HepG2 (cell line): ENCODE results near the gene ADGRG6. TPM values are rescaled to one million over a fixed set of nuclear protein-coding genes. Genes with fewer than 3 reads are reported as not detected.
A peak's percentile ranks its signal among the peaks of the same experiment; 100 is the strongest.

ENCODE experiments used
- ATAC-seq: fragments of 200-7000 bp; cut with Tn5 transposase; 3 replicates; pipeline ENCODE4 v1.9.1; 2020; ENCODE audit warnings: mild to moderate bottlenecking, moderate library complexity
- BruUV-seq: library from RNA; stranded (reverse); fragments of 400-500 nt; replicated peaks from 2 replicates; lab custom pipeline; 2021; lab: Mats Ljungman, UMichigan
- CTCF ChIA-PET: fragments of 300-600 bp; formaldehyde crosslinking; extraction: SDS; loops from one replicate; lab custom pipeline; 2021; ENCODE audit warnings: low total read pairs, inconsistent platforms, low intra/inter-chr PET ratio; lab: Yijun Ruan, JAX
- POLR2A ChIA-PET: fragments of 350-600 bp; sonication (Branson Sonifier 250); formaldehyde crosslinking; loops from one replicate; lab custom pipeline; 2020; ENCODE audit warnings: antibody characterized with exemption, inconsistent platforms; lab: Yijun Ruan, JAX
- DNase-seq: peaks from one replicate; pipeline ENCODE4 v3.0.0-alpha.2; 2015; ENCODE audit warnings: low spot score
- FAIRE-seq: peaks from 3 replicates; lab custom pipeline; 2011; peaks lifted over from hg19 to GRCh38; lab: Jason Lieb, UNC
- H2AFZ ChIP-seq: one replicate; pipeline ENCODE4 v1.6.1; 2011; ENCODE audit warnings: low read length, inconsistent platforms
- H3K27ac ChIP-seq: fragments of 300-600 bp; 3 replicates; pipeline ENCODE4 v1.8.0; 2011; ENCODE audit warnings: mixed run types, mild to moderate bottlenecking, mixed read lengths, low read length, inconsistent platforms; ENCODE audit not compliant: insufficient read depth; ENCODE audit errors: extremely low read length
- H3K27me3 ChIP-seq, 2 experiments: fragments of 200-600 bp in 1 of 2; 2 replicates in 1 of 2; 3 replicates in 1 of 2; pipeline versions ENCODE4 v1.6.0 to v1.8.0; 2011; ENCODE audit warnings: low read length in 2 of 2, mild to moderate bottlenecking in 2 of 2, moderate library complexity in 2 of 2, inconsistent platforms in 1 of 2; ENCODE audit not compliant: insufficient read depth in 2 of 2, control insufficient read depth in 1 of 2
- H3K36me3 ChIP-seq, 2 experiments: fragments of 200-600 bp in 1 of 2; replicated peaks in 1 of 2; 2 replicates in 1 of 2; 3 replicates in 1 of 2; pipeline versions ENCODE4 v1.5.1 to v1.8.0; 2011; ENCODE audit warnings: low read length in 2 of 2, inconsistent platforms in 1 of 2; ENCODE audit not compliant: insufficient read depth in 2 of 2, control insufficient read depth in 1 of 2
- H3K4me1 ChIP-seq: 2 replicates; pipeline ENCODE4 v1.5.1; 2012; ENCODE audit warnings: low read length, inconsistent platforms; ENCODE audit not compliant: insufficient read depth
- H3K4me2 ChIP-seq: 2 replicates; pipeline ENCODE4 v1.6.0; 2011; ENCODE audit warnings: low read depth, low read length, inconsistent platforms
- H3K4me3 ChIP-seq, 3 experiments: fragments of 200-600 bp in 1 of 3; sonication (generic), shearing (Covaris generic) in 1 of 3; replicated peaks in 1 of 3; 2 replicates each; pipeline ENCODE4 v1.5.1; 2011 to 2016; ENCODE audit warnings: low read length in 3 of 3, inconsistent platforms in 2 of 3, low read depth in 2 of 3, mild to moderate bottlenecking in 2 of 3, control low read depth in 1 of 3, mixed read lengths in 1 of 3; ENCODE audit not compliant: insufficient read depth in 1 of 3
- H3K79me2 ChIP-seq: one replicate; pipeline ENCODE4 v1.6.1; 2011; ENCODE audit warnings: low read length, inconsistent platforms; ENCODE audit not compliant: insufficient read depth
- H3K9ac ChIP-seq: 2 replicates; pipeline ENCODE4 v1.6.0; 2011; ENCODE audit warnings: mild to moderate bottlenecking, low read depth, low read length, inconsistent platforms; ENCODE audit not compliant: insufficient read depth
- H3K9me3 ChIP-seq: 2 replicates; pipeline ENCODE4 v1.5.1; 2012; ENCODE audit warnings: mild to moderate bottlenecking, low read length
- H4K20me1 ChIP-seq: 2 replicates; pipeline ENCODE4 v1.6.0; 2011; ENCODE audit warnings: inconsistent platforms, mild to moderate bottlenecking, low read length, moderate library complexity; ENCODE audit not compliant: insufficient read depth
- FOSL2 ChIP-seq: sonication (generic); formaldehyde crosslinking; IDR thresholded peaks from 2 replicates; pipeline ENCODE4 v1.4.0; 2020; ENCODE audit warnings: missing genetic modification reagents
- FOXA3 ChIP-seq: IDR thresholded peaks from 2 replicates; pipeline ENCODE4 v1.6.1; 2016; ENCODE audit warnings: missing genetic modification reagents, missing compliant biosample characterization
- FUBP1 ChIP-seq: sonication (generic); formaldehyde crosslinking; IDR thresholded peaks from 2 replicates; pipeline ENCODE4 v1.5.1; 2020; ENCODE audit warnings: missing genetic modification reagents, mild to moderate bottlenecking, borderline replicate concordance
- GATAD2A ChIP-seq: IDR thresholded peaks from 2 replicates; pipeline ENCODE4 v1.6.1; 2016
- HNF1B ChIP-seq: sonication (generic); formaldehyde crosslinking; IDR thresholded peaks from 2 replicates; pipeline ENCODE4 v1.5.1; 2020; ENCODE audit warnings: mild to moderate bottlenecking, moderate library complexity, missing genetic modification reagents
- HNRNPH1 ChIP-seq: fragments of 200-400 bp; formaldehyde crosslinking; optimal IDR thresholded peaks from 2 replicates; pipeline ENCODE3; 2017; ENCODE audit warnings: mild to moderate bottlenecking, low read depth, low read length
- MNT ChIP-seq: fragments of 450-650 bp; IDR thresholded peaks from 2 replicates; pipeline ENCODE4 v1.6.1; 2016
- SALL1 ChIP-seq: sonication (generic); formaldehyde crosslinking; IDR thresholded peaks from 2 replicates; pipeline ENCODE4 v1.8.0; 2022; ENCODE audit warnings: mild to moderate bottlenecking, missing genetic modification reagents
- TAF15 ChIP-seq: fragments of 200-400 bp; formaldehyde crosslinking; IDR thresholded peaks from one replicate; pipeline ENCODE4 v1.6.1; 2018; ENCODE audit warnings: mild to moderate bottlenecking, low read depth, low read length; ENCODE audit not compliant: poor library complexity, severe bottlenecking
- ZBTB20 ChIP-seq: sonication (generic); formaldehyde crosslinking; IDR thresholded peaks from 2 replicates; pipeline ENCODE4 v1.8.1; 2023; ENCODE audit warnings: missing genetic modification reagents, low read depth, mild to moderate bottlenecking, borderline replicate concordance
- ZNF280D ChIP-seq: sonication (generic); formaldehyde crosslinking; IDR thresholded peaks from 2 replicates; pipeline ENCODE4 v1.5.1; 2020; ENCODE audit warnings: mild to moderate bottlenecking, missing genetic modification reagents
- ZNF350 ChIP-seq: sonication (generic); formaldehyde crosslinking; IDR thresholded peaks from 2 replicates; pipeline ENCODE4 v1.4.0; 2020; ENCODE audit warnings: mild to moderate bottlenecking, low read depth, missing genetic modification reagents, borderline replicate concordance
- ZNF383 ChIP-seq: sonication (generic); formaldehyde crosslinking; IDR thresholded peaks from 2 replicates; pipeline ENCODE4 v1.4.0; 2020; ENCODE audit warnings: missing genetic modification reagents, mild to moderate bottlenecking, borderline replicate concordance
- WGBS: methylation state at CpG from one replicate; pipeline ENCODE4 v1.1.6; 2017; ENCODE audit warnings: low lambda C conversion rate; 5-methylcytosine and 5-hydroxymethylcytosine counted together
- in situ Hi-C: cut with HindIII; loops from 2 replicates; pipeline ENCODE4 v1.10.0; 2017; ENCODE audit warnings: low pct_unique_long_range_greater_than_20kb; ENCODE audit not compliant: extremely low pct_ligation_motif_present
- intact Hi-C: fragments of 100-400 bp; cut with micrococcal nuclease; formaldehyde crosslinking; loops from one replicate; pipeline ENCODE4 v1.10.0; 2022; ENCODE audit not compliant: unreplicated experiment
- polyA plus RNA-seq, 8 experiments: library from polyadenylated mRNA; depleted of rRNA in 3 of 8; stranded (reverse) in 7 of 8; unstranded in 1 of 8; fragments of >200 nt; fragmentation: Illumina TruSeq in 4 of 8; extraction: Trizol in 4 of 8; gene quantifications; 2 replicates each; pipeline versions ENCODE4 v1.2.1 to v1.2.3, GENCODE V29; 2011 to 2016; ENCODE audit warnings: low read depth in 4 of 8, missing spikeins in 1 of 8, mixed read lengths in 1 of 8; ENCODE audit not compliant: insufficient read depth in 1 of 8
- total RNA-seq, 5 experiments: library from RNA; depleted of rRNA; stranded (reverse); fragments of >200 nt; fragmentation: Illumina TruSeq; extraction: Trizol; gene quantifications; 2 replicates each; pipeline ENCODE4 v1.2.3, GENCODE V29; 2016; ENCODE audit warnings: low read depth in 1 of 5

The ADGRG6 gene
- total and polyA plus RNA-seq, 2 of the 13 experiments (the other 11 are each of a cell fraction or from before 2014, with no cell fraction given): 129 to 249 TPM

GRCh38 chr6:142300758-142301650, 803 bp upstream of the ADGRG6 start:
- no peaks in the 10 kb centered on the region; a peak in 1 of 5 replicates for H3K27me3 ChIP-seq
- H3K36me3 ChIP-seq: no peaks in the 10 kb centered on the region; a peak in 1 of 5 replicates
- H2AFZ ChIP-seq: no peak overlapping the region
- DNase-seq (peak; percentile 52), ATAC-seq (peak; percentile 37), FAIRE-seq (peak; percentile 23)
- H3K9me3 ChIP-seq: no peaks in the 10 kb centered on the region
- H4K20me1 ChIP-seq: no peaks in the 10 kb centered on the region
- H3K9ac ChIP-seq: peak overlapping the region; percentile 92
- peak overlapping the region; percentile 85 to 95 (median 93) for H3K4me3 ChIP-seq
- ChIA-PET POLR2A (interaction anchor here (0.6 to 4.3 kb wide), 30 partner anchors 9 to 1444 kb away, joined by 3 to 58 read pairs (median 5); no protein-coding TSS in a partner anchor), CTCF (interaction anchor here (1.5 to 2.1 kb wide), 2 partner anchors 69 to 87 kb away, joined by 7 to 15 read pairs; no protein-coding TSS in a partner anchor)
- H3K4me1 ChIP-seq: peaks cover 64% of the 10 kb centered on the region
- TSS peak; percentile 78 for BruUV-seq
- WGBS: 8% methylated on average over 31 of the region's 31 CpGs
- peak overlapping the region; percentile 89 for H3K4me2 ChIP-seq
- intact Hi-C loops (loop anchor here (1.0 to 2.0 kb wide), 2 partner anchors 36 to 154 kb away; partner anchors contain the start of genes NMBR and VTA1), in situ Hi-C loops (loop anchor here (5.0 kb wide), 2 partner anchors 64 to 76 kb away; no protein-coding TSS in a partner anchor)
- H3K27ac ChIP-seq: peak overlapping the region; percentile 84
- peaks cover 64% of the 10 kb centered on the region for H3K79me2 ChIP-seq
- peak; percentile 40; the same call in 1 of the 2 replicates for TF ChIP-seq GATAD2A (CRISPR knock-in tag)
- TF ChIP-seq SALL1 (CRISPR knock-in tag): peak; percentile 20
- TF ChIP-seq ZNF383 (CRISPR knock-in tag): 0 out of 2 replicates have a peak, but pooled peaks have one; percentile 69
- TF ChIP-seq HNF1B: 0 out of 2 replicates have a peak, but pooled peaks have one; percentile 1
- TF ChIP-seq FUBP1: no peak
- 0 out of 2 replicates have a peak, but pooled peaks have one; percentile 29 for TF ChIP-seq ZBTB20 (CRISPR knock-in tag)
- TF ChIP-seq ZNF280D (CRISPR knock-in tag): peak; percentile 17
- TF ChIP-seq FOSL2: no peak
- TF ChIP-seq HNRNPH1: peak; percentile 33
- peak; percentile 21 for TF ChIP-seq TAF15
- TF ChIP-seq ZNF350 (CRISPR knock-in tag): peak; percentile 12; the same call in 1 of the 2 replicates
- no peak for TF ChIP-seq MNT
- TF ChIP-seq FOXA3 (CRISPR knock-in tag): peak; percentile 31
